Prostate gland (tissue), 2 donors: ENCODE data around the gene ZBTB43.

Source experiments
- POLR2A ChIP-seq: fragments of 450-650 bp; IDR thresholded peaks from one replicate; pipeline ENCODE4 v1.6.1; 2016; ENCODE audit warnings: antibody characterized with exemption, mild to moderate bottlenecking
- POLR2AphosphoS5 ChIP-seq: sonication (generic); formaldehyde crosslinking; IDR thresholded peaks from one replicate; pipeline ENCODE4 v1.6.1; 2017; ENCODE audit warnings: antibody characterized with exemption
- TF ChIP-seq, protein P1 (sequence below), 4 experiments: fragments of 200-600 bp in 2 of 4; fragments of 450-650 bp in 2 of 4; sonication (generic) in 2 of 4; IDR thresholded peaks; 1 replicate in 3 of 4; 2 replicates in 1 of 4; pipeline ENCODE4 v1.5.1; 2016 to 2019; ENCODE audit warnings: antibody characterized with exemption in 4 of 4, mild to moderate bottlenecking in 2 of 4, moderate library complexity in 2 of 4

DNA sequence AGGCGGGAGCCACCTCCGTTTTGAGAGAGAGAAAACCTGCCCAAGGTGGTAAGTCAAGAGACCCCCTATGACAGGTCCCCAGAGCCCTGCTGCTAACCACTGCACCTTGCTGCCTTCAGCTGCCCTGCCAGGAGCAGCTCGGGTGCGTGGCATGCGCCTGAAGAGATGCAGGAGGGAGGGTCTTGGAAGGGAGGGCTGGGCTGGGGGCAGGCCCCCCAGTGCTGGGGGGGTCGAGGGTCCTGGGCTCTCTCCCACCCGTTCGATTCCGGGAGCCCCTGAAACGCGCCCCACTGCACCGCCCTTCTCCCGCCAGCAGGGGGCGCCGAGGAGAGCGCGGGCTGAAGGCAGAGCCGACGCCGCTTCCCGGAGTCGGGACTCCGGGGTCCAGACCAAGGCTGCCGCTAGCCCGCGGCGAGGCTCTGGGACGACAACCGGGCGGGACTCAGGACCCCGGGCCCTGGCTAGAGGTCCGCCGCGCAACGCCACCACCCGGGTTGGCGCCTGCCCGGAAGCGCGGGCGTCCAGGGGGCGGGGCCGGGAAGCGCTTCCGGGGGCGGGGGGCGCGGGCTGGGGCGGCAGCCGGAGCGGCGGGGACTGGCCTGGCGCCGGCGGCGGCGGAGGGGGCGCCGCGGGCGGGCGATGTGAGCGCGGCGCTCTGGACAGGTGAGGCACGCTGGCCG is 55.4 kb downstream of the ZBTB43 start, which contains the start of gene ZBTB34:
- TF ChIP-seq, protein P1, sequence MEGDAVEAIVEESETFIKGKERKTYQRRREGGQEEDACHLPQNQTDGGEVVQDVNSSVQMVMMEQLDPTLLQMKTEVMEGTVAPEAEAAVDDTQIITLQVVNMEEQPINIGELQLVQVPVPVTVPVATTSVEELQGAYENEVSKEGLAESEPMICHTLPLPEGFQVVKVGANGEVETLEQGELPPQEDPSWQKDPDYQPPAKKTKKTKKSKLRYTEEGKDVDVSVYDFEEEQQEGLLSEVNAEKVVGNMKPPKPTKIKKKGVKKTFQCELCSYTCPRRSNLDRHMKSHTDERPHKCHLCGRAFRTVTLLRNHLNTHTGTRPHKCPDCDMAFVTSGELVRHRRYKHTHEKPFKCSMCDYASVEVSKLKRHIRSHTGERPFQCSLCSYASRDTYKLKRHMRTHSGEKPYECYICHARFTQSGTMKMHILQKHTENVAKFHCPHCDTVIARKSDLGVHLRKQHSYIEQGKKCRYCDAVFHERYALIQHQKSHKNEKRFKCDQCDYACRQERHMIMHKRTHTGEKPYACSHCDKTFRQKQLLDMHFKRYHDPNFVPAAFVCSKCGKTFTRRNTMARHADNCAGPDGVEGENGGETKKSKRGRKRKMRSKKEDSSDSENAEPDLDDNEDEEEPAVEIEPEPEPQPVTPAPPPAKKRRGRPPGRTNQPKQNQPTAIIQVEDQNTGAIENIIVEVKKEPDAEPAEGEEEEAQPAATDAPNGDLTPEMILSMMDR (IDR thresholded peaks at IDR 0.05), result peak; percentile 98 to 100 (median 100)
- peak; percentile 40 for TF ChIP-seq POLR2AphosphoS5
- TF ChIP-seq POLR2A, result no peak
